MG63 (cell line): ENCODE results near the gene WNK3. TPM values are rescaled to one million over a fixed set of nuclear protein-coding genes. Genes with fewer than 3 reads are reported as not detected.
A peak's percentile ranks its signal among the peaks of the same experiment; 100 is the strongest.

Source experiments
- DNase-seq: peaks from one replicate; pipeline ENCODE4 v3.0.0-alpha.2; 2020
- H3K27me3 ChIP-seq: fragments of 250-450 bp; sonication (Bioruptor Pico); 2 replicates; pipeline ENCODE4 v1.5.1; 2020; ENCODE audit warnings: mild to moderate bottlenecking, moderate library complexity
- H3K36me3 ChIP-seq: fragments of 250-450 bp; sonication (Bioruptor Pico); 2 replicates; pipeline ENCODE4 v1.5.1; 2020; ENCODE audit warnings: mild to moderate bottlenecking, moderate library complexity
- H3K4me3 ChIP-seq: fragments of 250-450 bp; sonication (Bioruptor Pico); 2 replicates; pipeline ENCODE4 v1.5.1; 2020; ENCODE audit warnings: mild to moderate bottlenecking, moderate library complexity
- H3K9me3 ChIP-seq: fragments of 250-450 bp; sonication (Bioruptor Pico); 2 replicates; pipeline ENCODE4 v1.5.1; 2020; ENCODE audit warnings: mild to moderate bottlenecking, moderate library complexity
- total RNA-seq: library from RNA; depleted of rRNA; stranded (reverse); fragments of >200 nt; shearing (Covaris generic); gene quantifications from 2 replicates; pipeline ENCODE4 v1.2.3, GENCODE V29; 2014; ENCODE audit warnings: low replicate concordance; rRNA removed

The WNK3 gene
- total RNA-seq, 1 experiment from 2014 or later: 0.07 TPM

DNA sequence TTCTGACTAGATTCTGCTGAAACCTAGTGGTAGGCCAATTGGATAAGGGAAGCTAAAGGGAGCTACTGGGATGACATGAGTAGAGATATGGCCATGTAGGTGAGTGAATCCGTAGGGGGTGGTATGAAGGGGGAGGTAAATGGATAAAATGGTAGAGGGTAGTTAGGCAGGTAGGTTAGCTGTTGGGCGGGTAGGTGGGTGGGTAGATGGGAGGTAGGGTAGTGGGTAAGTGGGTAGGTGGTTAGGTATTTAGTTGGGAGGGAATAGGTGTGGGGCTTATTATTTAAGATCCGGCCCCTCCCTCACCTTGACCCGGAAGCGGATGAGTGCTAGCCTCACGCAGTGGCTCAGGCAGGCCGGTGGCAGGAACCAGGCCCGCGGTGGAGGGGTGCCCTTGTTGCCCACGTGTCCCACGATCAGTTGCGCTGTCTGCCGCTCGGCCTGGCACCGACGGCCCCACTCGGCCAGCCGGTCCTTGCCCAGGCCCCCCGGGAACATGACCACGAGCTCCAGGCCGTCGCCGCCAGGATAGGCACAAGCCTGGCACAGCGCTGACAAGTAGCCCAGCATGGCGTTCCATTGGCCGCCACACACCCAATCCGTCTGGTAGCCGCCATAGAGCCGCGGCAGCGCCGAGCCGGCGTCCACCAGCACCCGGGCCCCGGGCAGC lies 175.5 kb downstream of the WNK3 start:
- Histone ChIP-seq H3K36me3 (no peaks in the 10 kb centered on the region; the same call in none of the 2 replicates), H3K27me3 (no peaks in the 10 kb centered on the region), H3K4me3 (peak overlapping the region; percentile 66), H3K9me3 (no peaks in the 10 kb centered on the region)
- DNase-seq: peak; percentile 67

DNA sequence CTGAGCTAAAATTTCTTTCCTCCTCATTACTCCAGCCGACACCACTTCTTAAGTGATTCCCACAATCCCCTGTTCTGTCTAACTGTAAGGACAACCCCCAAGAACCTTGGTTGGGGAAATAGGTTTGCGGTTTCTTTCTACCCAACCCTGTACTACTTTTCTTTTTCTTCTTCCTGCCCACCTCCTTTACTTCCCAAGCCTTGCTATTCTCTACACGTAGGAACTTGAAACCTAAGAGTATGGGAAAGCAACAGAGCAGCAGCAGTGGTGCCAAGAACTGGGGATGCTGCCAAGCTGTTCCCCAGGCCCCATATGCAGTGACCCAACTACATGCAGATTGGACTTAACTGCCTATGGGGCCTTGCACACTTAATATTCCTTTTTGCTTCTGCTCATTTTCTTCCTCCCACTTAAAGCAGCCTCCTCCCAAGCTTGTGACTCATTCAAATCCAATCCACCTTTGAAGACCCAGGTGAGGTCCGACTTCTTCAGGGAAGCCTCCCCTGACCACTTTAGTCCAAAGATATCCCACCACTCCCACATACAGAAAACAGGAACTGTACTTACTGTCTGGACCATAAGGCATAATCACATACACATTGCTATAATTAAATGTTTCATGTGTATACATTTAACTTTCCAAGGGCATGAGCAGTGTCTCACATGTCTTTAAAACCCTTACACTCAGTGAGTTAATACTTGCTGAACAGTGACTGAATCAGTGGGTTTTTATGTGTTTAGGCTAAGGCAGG lies 176.5 kb downstream of the WNK3 start:
- Histone ChIP-seq H3K27me3 (no peaks in the 10 kb centered on the region), H3K9me3 (no peaks in the 10 kb centered on the region), H3K36me3 (peaks cover 5% of the 10 kb centered on the region), H3K4me3 (peak overlapping the region; percentile 66)
- DNase-seq: peak; percentile 14

DNA sequence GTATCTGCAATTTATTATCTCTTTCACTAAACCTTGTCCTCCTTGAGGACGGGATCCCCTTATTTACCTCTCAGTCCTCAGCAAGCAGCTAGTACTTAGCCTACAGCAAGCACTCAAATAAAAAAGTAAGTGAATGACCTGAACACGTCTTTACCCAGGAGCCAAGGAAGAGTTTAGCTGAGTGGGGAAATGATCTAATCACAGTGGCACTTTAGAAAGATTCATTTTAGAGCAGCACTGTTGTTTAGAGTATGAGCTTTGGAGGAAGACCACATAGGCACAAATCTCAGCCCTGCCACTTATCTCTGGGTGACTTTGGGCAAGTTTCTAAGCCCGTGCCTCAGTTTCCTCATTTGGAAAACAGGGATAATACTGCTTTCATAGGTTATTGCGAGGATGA lies 177.4 kb downstream of the WNK3 start:
- Histone ChIP-seq H3K27me3 (no peaks in the 10 kb centered on the region), H3K9me3 (no peaks in the 10 kb centered on the region), H3K36me3 (peaks cover 6% of the 10 kb centered on the region), H3K4me3 (peak overlapping the region; percentile 66)
- DNase-seq: no peak

DNA sequence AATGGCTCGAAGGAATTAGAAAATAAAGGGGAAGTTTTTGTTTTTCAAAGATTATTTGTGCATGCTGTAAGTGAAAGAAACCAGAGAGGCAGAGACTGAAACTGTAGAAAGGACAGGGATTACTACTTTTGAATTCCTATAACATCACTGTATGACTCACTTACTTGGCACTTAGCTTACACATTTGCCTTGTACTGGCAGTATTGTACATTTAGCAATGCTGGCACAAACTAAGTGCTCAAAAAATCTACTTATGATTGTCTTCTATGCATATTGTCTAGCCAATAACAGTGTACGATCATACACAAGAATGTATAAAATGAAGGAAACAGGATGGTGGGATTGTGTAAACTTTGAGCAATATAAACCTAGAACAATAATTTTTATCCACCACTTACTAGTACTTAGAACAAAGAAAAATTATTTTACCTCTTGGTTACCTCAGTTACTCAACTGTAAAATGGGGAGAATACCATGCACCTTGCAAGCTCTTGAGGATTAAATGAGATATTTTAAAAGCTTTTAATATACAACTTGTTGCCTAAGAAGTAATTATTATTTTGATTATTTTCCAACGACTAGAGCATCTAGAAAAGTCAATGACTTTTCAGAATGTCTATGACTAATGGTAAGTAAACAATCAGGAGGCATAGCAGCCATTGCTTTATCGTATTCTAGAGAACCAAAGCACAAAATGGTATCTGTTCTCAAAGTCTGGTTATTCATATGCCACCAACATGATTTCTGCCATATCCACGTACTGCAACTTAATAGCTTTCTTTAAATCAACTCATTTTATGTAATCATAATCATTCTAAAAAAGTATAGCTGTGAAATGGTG lies 179.5 kb downstream of the WNK3 start:
- no peak for DNase-seq
- Histone ChIP-seq H3K36me3 (peaks cover 13% of the 10 kb centered on the region), H3K9me3 (no peaks in the 10 kb centered on the region), H3K4me3 (peak overlapping the region; percentile 9), H3K27me3 (no peaks in the 10 kb centered on the region)

DNA sequence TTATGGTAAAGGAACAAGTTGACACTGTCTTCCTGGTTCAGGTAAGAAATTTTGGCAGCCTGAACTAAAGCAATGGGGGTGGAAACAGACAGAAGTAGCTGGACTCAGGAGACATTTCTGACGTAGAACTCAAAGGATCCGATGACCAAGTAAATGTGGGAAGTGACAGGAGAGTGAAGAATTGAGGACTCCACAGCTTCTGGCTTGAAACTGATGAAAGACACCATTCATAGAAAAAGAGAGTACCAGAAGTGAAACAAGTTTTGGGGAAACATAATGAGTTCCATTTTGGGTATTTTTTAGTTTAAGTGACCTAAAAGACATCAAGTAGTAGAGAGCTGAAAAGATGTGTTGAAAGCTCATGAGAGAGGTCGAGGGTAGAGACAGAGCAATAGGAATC lies 180.5 kb downstream of the WNK3 start:
- H3K4me3 ChIP-seq: no peak overlapping the region; the same call in 1 of the 2 replicates
- H3K36me3 ChIP-seq: peaks cover 20% of the 10 kb centered on the region
- DNase-seq: no peak
- no peaks in the 10 kb centered on the region for H3K9me3 ChIP-seq
- H3K27me3 ChIP-seq: no peaks in the 10 kb centered on the region

DNA sequence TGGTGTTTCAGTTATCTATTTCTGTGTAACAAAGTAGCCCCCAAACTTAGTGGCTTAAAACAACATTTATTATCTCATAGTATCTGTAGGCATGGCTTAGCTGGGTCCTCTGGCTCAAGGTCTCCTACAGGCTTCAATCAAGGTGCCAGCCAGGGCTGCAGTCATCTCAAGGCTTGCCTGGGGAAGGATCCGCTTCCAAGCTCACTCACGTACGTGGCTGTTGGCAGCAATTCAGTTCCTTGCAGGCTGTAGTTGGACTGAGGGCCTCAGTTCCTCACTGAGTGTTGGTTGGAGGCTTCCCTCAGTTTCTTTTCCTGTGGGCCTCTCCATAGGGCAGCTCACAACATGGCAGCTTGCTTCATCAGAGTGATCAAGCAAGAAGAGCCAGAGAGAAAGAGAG lies 184.1 kb downstream of the WNK3 start:
- Histone ChIP-seq H3K4me3 (no peak overlapping the region), H3K27me3 (no peaks in the 10 kb centered on the region), H3K36me3 (peaks cover 20% of the 10 kb centered on the region), H3K9me3 (no peaks in the 10 kb centered on the region)
- no peak for DNase-seq

DNA sequence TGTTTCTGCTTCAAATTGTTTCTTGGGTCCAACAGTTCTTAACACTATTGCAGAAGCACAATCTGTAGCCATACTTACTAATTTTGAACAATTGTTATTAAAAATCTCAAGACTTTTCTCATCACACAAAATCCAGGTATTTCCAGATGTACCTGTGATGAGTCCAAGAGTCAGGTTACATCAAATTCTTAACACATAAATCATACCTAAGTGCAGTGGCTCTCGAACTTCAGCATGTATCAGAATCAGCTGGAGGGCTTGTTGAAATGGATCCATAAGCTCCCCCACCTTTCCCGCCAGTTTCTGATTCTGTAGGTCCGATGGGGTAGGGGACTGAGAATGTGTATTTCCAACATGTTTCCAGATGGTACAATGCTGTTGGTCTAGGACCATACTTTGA lies 185.4 kb downstream of the WNK3 start:
- Histone ChIP-seq H3K36me3 (peaks cover 20% of the 10 kb centered on the region), H3K27me3 (no peaks in the 10 kb centered on the region), H3K4me3 (no peak overlapping the region), H3K9me3 (no peaks in the 10 kb centered on the region)
- DNase-seq: no peak

DNA sequence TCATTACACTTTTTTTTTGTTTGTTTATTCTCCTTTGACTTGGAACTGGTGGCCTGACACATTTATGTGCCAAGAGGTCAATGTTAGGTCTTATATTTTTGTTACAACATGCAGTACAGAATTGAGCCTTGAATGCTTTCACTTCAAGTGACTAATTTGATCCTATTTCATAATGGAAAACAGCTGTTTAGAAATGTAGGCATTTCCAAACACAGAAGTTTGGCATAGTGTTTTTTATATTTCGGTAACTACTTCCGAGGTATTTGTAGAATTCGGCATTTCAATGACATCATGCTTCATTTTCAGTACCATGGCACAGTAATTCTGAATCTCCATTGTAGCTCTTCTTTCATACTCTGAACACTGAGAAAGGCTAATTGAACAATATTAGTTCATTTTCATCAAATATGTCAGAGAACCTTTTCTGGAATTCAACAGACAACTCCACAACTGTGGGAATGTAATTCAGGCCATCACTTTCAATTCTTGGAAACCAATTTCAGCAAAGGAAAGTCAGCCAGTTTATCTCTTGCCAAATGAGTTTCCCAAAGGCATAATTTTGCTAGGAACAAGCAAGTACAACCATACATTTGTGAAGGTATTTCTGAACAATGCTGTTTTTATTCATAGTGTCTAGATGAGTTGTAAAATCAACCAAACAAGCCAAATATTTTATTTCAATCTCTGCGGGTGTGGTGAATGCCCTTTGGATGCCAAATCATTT lies 186.2 kb downstream of the WNK3 start:
- H3K27me3 ChIP-seq: no peaks in the 10 kb centered on the region
- no peaks in the 10 kb centered on the region for H3K9me3 ChIP-seq
- no peak for DNase-seq
- H3K36me3 ChIP-seq: peaks cover 17% of the 10 kb centered on the region
- no peak overlapping the region for H3K4me3 ChIP-seq

DNA sequence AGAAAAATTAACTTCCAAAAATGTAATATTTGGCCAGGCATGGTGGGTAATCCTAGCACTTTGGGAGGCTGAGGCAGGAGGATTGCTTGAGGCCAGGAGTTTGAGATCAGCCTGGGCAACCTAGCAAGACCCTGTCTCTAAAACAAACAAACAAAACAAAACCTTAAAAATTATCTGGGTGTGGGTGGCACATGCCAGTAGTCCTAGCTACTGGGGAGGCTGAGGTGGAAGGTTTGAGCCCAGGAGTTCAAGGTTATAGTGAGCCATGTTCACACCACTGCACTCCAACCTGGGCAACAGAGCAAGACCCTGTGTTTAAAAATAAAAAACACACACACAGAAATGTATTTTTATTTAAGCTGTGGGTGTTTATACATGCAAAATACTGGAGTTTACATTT lies 186.8 kb downstream of the WNK3 start:
- H3K36me3 ChIP-seq: peaks cover 14% of the 10 kb centered on the region

DNA sequence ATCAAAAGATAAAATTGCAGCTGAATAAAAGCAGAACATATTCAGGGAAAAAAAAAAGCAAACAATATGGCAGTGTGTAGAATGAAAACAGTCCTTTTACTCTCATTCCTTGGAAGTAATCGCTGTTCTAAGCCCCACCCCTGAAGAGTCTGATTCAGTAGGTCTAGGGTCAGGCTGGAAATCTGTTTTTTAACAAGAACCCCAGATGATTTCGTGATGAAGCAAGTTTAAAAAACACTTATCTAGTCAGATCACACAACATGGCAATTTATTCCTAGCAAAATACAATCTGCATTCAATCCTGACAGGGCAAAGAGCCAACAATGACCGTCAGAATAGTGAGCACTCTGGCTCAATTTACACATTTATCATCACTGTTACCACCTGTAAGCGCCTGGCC lies 190.9 kb downstream of the WNK3 start:
- H3K4me3 ChIP-seq: no peak overlapping the region
- H3K9me3 ChIP-seq: no peaks in the 10 kb centered on the region
- no peak for DNase-seq
- H3K27me3 ChIP-seq: no peaks in the 10 kb centered on the region
- no peaks in the 10 kb centered on the region for H3K36me3 ChIP-seq

More for the DNA sequence above, 186.8 kb downstream of the WNK3 start:
- Histone ChIP-seq H3K9me3 (no peaks in the 10 kb centered on the region), H3K27me3 (no peaks in the 10 kb centered on the region), H3K4me3 (no peak overlapping the region)
- no peak for DNase-seq

DNA sequence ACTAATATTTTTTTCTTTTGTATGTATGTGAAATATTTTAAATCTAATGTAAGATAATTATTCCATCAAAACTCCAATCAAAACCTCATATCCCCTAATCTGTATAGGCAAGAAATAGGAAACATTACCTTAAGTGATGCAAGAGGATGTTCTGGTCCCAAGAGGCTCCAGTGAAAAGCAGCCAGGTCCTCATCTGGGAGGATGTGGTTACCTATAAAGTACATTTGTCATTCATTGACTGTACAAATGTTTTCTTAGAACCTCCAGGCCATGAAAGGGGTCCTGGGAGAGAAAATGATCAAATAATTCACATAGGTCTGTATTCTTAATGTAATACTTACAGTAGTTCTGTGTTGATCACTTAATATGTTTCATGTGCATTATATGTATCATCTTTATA lies 200.3 kb downstream of the WNK3 start:
- Histone ChIP-seq H3K27me3 (no peaks in the 10 kb centered on the region), H3K36me3 (no peaks in the 10 kb centered on the region), H3K4me3 (no peak overlapping the region), H3K9me3 (no peaks in the 10 kb centered on the region)
- DNase-seq: no peak

Other genes with a start within 250 kb of the WNK3 start
- 6.0 and 10.7 TPM in 2 replicates for gene FAM120C, start 174.8 kb downstream of the WNK3 start, total RNA-seq
- gene TSR2, start 82.4 kb upstream of the WNK3 start, total RNA-seq: 14.5 and 16.4 TPM in 2 replicates
- 8.2 and 10.3 TPM in 2 replicates for gene FGD1, start 138.2 kb upstream of the WNK3 start, total RNA-seq
- gene GNL3L, start 172.2 kb upstream of the WNK3 start, total RNA-seq: 11.0 and 11.8 TPM in 2 replicates